Measurements from ENCODE around the gene SEC61A1.

SEC61A1 gene

GRCh38 chr3:128052595-128053351 is 536 bp downstream of the SEC61A1 start:
- peak overlapping the region; percentile 91 to 96 (median 95) for H3K27ac Mint-ChIP-seq
- no peaks in the 10 kb centered on the region for H3K9me3 Mint-ChIP-seq
- no peaks in the 10 kb centered on the region for H3K27me3 Mint-ChIP-seq (ENCODE audit: low read depth)
- peaks cover 39% of the 10 kb centered on the region for H3K4me1 Mint-ChIP-seq
- peak overlapping the region; percentile 91 to 99 (median 95) for H3K4me3 Mint-ChIP-seq
- TF ChIP-seq, protein P1, sequence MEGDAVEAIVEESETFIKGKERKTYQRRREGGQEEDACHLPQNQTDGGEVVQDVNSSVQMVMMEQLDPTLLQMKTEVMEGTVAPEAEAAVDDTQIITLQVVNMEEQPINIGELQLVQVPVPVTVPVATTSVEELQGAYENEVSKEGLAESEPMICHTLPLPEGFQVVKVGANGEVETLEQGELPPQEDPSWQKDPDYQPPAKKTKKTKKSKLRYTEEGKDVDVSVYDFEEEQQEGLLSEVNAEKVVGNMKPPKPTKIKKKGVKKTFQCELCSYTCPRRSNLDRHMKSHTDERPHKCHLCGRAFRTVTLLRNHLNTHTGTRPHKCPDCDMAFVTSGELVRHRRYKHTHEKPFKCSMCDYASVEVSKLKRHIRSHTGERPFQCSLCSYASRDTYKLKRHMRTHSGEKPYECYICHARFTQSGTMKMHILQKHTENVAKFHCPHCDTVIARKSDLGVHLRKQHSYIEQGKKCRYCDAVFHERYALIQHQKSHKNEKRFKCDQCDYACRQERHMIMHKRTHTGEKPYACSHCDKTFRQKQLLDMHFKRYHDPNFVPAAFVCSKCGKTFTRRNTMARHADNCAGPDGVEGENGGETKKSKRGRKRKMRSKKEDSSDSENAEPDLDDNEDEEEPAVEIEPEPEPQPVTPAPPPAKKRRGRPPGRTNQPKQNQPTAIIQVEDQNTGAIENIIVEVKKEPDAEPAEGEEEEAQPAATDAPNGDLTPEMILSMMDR (IDR thresholded peaks at IDR 0.05; ENCODE audit: unreplicated experiment in 3 of 3), result no peak
- peaks cover 29% of the 10 kb centered on the region for H3K36me3 Mint-ChIP-seq (ENCODE audit: low read depth)

DNA sequence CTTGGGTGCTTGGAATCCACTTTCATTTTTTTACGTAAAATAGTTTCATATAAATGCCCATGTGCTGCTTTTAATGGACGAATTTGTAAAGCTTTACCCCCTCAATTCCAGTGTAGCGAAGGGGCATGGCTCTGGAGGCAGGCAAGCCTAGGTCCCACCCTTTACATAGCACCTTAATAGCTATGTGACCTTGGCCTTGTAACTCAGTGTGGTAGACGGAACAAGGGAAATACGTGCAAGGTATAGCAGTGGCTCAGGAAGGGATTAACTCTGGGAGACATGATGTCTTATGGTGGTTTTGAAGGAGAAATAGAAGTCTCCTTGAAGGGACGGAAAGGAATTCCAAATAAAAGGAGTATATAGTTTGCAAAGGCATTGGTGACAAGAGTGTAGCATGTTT is 1.4 kb downstream of the SEC61A1 start:
- H3K27ac Mint-ChIP-seq, result peak overlapping the region in 1 of 3 experiments; percentile 39
- peaks cover 31% of the 10 kb centered on the region for H3K36me3 Mint-ChIP-seq (ENCODE audit: low read depth)
- no peaks in the 10 kb centered on the region for H3K9me3 Mint-ChIP-seq
- peak overlapping the region; percentile 91 to 99 (median 95) for H3K4me3 Mint-ChIP-seq
- no peaks in the 10 kb centered on the region for H3K27me3 Mint-ChIP-seq (ENCODE audit: low read depth)
- TF ChIP-seq, protein P1 (IDR thresholded peaks at IDR 0.05; ENCODE audit: unreplicated experiment in 3 of 3), result no peak
- peaks cover 39% of the 10 kb centered on the region for H3K4me1 Mint-ChIP-seq

- H3K27ac Mint-ChIP-seq, result peak overlapping the region; percentile 32 to 64 (median 39)
- H3K4me3 Mint-ChIP-seq, result peak overlapping the region; percentile 91 to 99 (median 95)
- no peaks in the 10 kb centered on the region for H3K9me3 Mint-ChIP-seq
- H3K36me3 Mint-ChIP-seq (ENCODE audit: low read depth), result peaks cover 37% of the 10 kb centered on the region
- peaks cover 39% of the 10 kb centered on the region for H3K4me1 Mint-ChIP-seq
- TF ChIP-seq, protein P1 (IDR thresholded peaks at IDR 0.05; ENCODE audit: unreplicated experiment in 3 of 3), result no peak
- no peaks in the 10 kb centered on the region for H3K27me3 Mint-ChIP-seq (ENCODE audit: low read depth)
These were observed 2.1 kb downstream of the SEC61A1 start for GRCh38 chr3:128054367-128054766.

DNA sequence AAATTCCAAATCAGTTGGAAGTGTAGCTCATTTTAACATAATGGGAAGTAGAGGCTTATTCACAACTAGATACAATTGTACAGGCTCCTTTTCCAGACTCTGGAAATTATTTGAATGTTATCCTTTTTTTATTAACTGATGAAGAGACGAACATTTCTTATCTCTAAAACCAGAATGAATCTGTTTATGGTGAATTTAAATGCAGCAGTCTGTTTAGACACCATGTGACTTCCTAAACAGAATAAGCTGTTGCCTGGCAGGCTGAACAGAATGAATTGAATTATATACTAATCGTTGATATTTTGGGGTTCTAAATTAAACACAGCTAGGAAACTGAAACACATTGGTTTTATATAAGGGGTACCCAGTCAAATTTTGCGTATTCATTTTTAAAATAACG is 4.0 kb downstream of the SEC61A1 start:
- Mint-ChIP-seq H3K27ac (no peak overlapping the region), H3K4me1 (peaks cover 36% of the 10 kb centered on the region), H3K4me3 (no peak overlapping the region), H3K9me3 (no peaks in the 10 kb centered on the region), H3K36me3 (ENCODE audit: low read depth) (peaks cover 54% of the 10 kb centered on the region), H3K27me3 (ENCODE audit: low read depth) (no peaks in the 10 kb centered on the region)
- TF ChIP-seq, protein P1 (IDR thresholded peaks at IDR 0.05; ENCODE audit: unreplicated experiment in 3 of 3), result no peak

- H3K4me1 Mint-ChIP-seq, result peaks cover 4% of the 10 kb centered on the region
- H3K27me3 Mint-ChIP-seq (ENCODE audit: low read depth), result no peaks in the 10 kb centered on the region
These were observed 8.5 kb downstream of the SEC61A1 start for GRCh38 chr3:128060473-128061381.

More at GRCh38 chr3:128060473-128061381, 8.5 kb downstream of the SEC61A1 start:
- H3K9me3 Mint-ChIP-seq, result no peaks in the 10 kb centered on the region
- TF ChIP-seq, protein P1 (IDR thresholded peaks at IDR 0.05; ENCODE audit: unreplicated experiment in 3 of 3), result no peak
- peaks cover 73% of the 10 kb centered on the region for H3K36me3 Mint-ChIP-seq (ENCODE audit: low read depth)
- no peak overlapping the region for H3K27ac Mint-ChIP-seq
- H3K4me3 Mint-ChIP-seq, result no peak overlapping the region

Measured in nephron (organoid).